Prostate gland (tissue), 2 donors: ENCODE measurements around the gene SHISAL2A.

Experiments used
- CTCF ChIP-seq, 4 experiments: fragments of 200-600 bp in 2 of 4; fragments of 450-650 bp in 2 of 4; sonication (generic) in 2 of 4; IDR thresholded peaks; 1 replicate in 3 of 4; 2 replicates in 1 of 4; pipeline ENCODE4 v1.5.1; 2016 to 2019; ENCODE audit warnings: antibody characterized with exemption in 4 of 4, mild to moderate bottlenecking in 2 of 4, moderate library complexity in 2 of 4
- POLR2A ChIP-seq: fragments of 450-650 bp; IDR thresholded peaks from one replicate; pipeline ENCODE4 v1.6.1; 2016; ENCODE audit warnings: antibody characterized with exemption, mild to moderate bottlenecking
- POLR2AphosphoS5 ChIP-seq: sonication (generic); formaldehyde crosslinking; IDR thresholded peaks from one replicate; pipeline ENCODE4 v1.6.1; 2017; ENCODE audit warnings: antibody characterized with exemption

GRCh38 chr1:52660807-52661206, 27.8 kb downstream of the SHISAL2A start:
- TF ChIP-seq POLR2A (no peak), CTCF (IDR thresholded peaks at IDR 0.05) (no peak), POLR2AphosphoS5 (no peak)
